ENCODE results near the gene UST.

Gene UST

GRCh38 chr6:149053848-149054558, 307.2 kb downstream of the UST start:
- no peak for DNase-seq

GRCh38 chr6:149054559-149055194, 307.8 kb downstream of the UST start:
- DNase-seq = no peak

DNA sequence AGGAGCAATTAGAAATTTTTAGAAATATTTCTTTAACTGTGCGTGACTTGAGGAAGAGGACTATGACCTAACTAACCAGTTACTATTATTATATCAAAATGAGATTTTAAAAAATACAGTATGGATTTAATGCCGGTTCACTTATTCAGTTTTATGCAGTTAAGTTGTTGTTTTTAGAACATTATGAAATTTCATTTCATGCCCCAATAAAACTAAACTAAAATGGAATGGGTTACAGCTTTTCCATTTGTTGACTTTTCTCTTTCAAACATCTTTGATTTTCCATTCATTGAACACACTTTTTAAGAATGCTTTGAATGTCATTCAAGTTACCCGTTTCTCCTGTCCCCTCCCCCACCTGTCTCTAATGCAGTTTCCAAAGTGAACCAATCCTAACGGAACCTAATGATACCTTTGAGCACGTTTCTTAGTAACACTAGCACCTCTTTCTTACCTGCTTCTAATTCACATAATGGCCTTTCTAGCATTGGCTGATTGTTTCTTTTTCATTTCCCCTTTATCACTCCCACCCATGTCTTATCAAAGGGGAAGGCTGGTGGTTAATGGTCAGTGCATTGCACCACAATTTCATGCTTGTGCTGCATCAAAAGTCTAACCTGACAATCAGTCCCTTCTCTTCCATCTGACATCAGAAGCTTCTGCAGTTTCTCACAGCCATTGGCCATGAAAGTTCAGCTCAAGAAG, 308.5 kb downstream of the UST start:
- DNase-seq = no peak

DNA sequence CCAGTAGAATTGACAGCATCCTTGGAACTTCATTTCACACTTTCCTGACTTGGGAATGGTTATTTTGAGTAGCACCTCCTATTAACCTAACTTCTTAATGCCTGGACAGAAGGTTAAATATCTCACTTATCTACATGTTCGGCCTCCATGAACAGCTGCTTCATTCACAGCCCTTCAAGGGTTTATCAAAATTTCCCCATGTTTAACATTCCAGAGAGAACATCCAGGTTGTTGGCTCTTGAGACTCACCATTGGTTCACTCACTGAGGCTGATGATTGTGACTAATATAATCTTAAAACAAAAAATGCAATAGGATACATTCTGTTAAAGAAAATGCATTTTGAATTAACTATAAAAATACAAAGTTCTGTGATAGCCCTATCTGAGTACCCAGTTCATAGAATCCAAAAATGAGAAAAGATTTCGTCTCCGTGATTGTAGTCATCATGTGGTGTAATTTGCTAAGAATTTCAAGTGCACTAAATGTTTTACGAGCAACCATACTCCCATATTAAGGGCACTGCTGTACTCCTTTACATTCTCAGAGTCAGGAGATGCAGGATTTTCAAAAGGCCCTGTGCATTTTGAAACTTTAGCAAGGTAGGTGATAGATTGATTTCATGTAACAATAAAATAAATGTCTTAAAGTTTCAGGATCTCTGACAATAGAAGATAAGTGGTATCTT, 310.1 kb downstream of the UST start:
- no peak for DNase-seq

DNA sequence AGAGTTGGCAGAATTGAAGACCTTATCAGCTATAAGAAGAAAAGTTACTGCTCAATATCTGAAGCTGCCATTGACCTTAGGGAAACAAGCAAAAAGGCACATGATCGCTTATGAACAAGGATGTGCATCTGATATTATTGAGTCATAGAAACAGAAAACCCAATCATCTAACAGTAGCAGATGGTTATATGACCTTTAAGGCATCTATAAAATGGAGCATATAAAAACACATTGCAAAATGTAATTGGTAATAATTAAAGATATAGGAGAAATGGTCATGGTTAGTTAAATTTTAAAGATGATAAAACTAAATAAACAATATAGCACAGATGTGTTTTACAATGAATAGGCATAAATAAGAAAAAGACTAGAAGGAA, 310.6 kb downstream of the UST start:
- no peak for DNase-seq

DNA sequence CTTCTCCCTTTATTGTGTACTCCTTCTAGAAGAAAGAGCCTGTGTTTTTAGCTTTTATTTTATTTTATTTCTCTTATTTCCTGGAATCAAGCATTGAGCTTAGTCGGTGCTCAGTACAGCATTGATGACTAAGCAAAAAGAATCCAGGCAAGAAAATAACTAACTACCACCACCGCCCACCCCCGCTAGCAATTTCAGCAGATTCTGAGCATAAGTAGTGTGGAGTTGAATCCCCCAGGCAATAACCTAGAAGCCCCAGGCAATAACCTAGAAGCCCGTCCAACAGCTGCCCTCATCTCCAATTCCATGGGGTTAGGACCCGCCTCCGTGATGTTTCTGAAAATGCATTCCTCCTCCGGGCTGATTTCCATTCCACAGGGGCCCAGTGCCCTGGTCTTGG, 312.7 kb downstream of the UST start:
- DNase-seq = no peak

DNA sequence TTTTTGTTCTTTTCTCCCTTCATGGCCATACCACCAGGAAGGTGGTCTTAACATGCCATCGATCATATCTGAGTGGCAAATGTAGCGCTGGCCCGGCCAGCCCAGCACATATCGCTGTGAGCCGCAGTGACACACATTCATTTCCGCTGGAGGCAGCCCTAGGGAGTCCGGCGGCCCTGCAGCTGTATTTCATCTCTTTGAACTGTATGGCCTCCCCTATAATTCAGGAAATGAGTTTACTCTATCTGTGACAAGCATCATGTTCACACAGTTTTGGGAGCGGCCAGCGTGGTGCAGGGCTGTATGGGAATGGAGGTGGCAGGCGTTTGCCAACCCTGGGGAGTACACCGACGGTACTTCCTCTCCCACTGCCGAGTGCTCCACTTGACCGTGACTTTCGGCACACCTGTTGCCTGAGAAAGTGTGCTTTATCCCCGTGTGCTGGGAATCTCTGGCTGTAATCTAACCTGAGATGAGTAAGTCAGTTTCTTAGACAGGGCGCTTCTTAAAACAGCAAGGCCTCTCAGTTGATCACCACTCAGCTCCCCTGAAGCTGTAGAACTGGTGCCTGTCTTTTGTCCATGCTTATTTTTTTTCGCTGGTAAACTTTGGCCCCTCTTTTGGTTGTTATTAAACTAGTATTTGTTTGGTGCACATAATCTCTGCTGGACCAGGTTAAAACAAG, 313.6 kb downstream of the UST start:
- peak; percentile 66 for DNase-seq

DNA sequence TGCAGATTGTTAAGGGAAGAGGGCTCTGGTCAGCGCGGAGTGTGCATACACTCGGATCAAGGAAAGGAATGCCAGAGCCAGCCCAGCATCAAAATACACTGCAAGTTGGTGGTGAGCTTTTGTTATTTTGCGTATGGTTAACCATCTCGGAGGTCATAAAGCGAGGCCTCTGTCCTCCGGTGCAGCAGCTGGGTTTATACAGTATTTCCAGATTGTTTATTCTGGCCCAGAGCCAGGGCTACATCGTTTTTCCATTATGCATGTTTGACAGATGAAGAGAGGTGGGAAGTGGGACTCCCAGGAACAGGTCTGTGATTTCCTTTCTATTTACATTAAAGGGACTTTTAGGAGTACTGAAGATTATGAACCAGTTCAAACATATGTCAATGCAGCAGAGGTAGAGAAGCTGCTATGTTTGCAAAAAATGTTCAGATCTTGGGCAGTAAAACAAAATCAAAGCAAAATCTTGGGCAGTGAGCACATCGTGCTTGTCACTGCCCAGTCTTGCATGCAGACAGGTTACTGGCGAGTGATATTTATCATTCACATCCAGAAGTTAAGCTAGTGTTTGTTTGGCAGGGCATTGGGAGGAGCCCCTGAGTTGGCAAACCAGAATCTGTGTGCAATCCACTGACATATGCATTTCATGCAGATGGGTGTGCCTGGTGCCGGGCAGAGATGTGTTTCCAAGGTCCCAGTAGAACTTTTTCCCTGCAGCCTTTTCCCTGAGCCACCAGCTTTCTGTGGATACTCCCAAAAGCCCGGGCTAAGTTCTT, 314.3 kb downstream of the UST start:
- no peak for DNase-seq

DNA sequence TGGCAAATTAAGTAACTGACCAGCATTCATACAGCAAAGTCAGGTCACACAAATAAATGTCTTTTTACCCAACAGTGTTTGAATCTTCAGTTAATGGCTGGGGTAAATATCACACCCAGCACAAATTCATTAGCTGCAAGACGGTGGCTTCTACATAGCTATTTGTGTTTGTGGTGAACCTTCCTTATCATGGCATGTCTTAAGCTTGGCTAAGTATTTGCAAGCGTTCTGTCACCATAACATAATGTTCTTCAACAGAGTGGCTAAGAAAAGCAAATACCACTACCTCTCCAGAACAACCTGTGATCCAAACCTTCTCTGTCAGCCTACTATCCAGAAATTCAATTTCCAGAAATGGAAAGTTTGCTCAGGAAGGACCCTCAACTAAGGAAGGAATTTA, 315.1 kb downstream of the UST start:
- no peak for DNase-seq

GRCh38 chr6:149062653-149063348, 316.0 kb downstream of the UST start:
- DNase-seq = no peak

- no peak for DNase-seq
Measured at GRCh38 chr6:149063468-149063867, 316.6 kb downstream of the UST start.

DNA sequence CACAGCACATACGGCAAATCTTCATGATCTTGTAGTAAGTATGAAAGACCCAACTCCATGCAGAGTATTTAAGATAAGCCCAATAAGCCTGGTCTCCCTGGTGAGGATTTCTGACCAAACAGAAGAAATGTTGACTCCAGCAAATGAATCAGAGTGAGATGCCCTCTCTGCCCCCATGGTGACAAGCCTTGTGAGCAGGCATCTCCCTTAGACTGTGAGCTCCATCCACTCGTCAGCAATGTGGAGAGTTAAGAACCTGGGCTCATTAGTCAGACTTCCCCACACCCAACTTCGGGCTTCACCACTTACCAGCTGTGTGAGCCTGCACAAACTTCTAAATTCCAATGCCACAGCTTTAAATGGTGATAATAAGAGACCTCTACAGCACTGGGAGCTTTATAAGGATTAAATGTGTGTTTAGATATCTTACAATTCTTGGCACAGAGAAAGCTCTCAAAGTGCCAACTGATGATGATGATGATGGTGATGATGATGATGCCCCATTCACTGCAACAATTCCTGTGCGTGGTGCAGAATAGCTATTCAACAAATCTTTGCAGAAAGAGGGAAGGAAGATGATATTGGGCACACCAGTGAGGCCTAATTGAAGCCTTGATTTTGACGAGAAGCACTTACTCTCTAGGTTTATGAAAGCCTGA, 317.3 kb downstream of the UST start:
- no peak for DNase-seq

DNA sequence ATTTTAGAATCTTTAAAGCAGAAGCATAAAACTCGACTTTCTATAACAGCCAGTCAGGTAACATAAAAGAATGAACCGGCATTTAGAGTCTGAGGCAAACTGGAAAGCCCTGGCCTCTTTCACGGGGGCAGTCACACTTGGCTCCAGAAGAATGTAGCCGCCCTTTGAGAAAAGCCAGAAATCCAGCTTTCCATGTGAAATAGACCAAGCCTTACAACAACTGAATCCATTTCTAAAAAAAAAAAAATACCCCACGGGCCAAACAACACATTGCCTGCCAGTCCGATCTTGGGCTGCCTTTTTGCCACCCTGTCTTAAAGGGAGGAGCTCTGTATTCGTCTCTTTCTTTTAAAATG, 317.8 kb downstream of the UST start:
- no peak for DNase-seq

GRCh38 chr6:149065121-149065520, 318.3 kb downstream of the UST start:
- DNase-seq = no peak

DNA sequence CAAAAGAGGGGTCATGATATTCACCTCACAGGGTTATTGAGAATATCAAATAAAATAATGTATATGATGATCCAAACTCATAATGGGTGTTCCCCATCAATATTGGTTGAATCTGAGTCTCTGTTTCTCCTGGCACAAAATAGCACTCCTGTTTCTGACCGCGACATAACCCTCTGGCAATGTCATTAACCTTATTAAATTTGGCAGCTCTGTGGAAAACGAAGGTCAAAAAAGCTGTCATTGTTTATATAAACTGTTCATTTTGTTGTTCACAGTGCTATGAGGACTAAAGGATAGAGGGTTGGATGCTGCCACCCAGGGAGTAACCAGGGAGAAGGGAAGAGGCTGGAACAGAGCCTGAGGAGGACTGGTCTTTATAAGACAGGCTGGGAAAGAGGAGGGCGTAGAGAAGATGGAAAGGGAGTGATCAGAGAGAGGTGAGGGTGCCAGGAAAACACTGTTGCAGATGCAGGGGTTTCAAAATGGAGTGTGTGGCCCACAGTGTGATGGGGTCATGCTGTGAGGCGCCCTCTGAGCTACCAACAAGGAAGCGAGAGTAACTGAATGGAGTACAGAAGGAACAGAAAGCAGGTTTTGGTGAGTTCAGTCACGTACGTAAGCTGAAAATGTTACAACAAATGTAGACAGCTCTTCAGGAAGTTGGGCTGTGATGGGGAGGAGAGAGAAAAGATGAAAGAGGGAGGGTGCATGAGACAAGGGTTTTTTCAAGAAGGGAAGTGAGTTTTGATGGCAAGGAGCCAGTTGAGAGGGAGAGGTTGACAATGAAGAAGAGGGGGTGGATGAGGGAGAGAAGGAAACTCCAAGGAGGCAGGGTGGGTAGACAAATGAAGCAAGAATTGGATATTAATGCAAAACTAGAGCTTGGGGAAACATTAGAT, 319.1 kb downstream of the UST start:
- peak; percentile 48 for DNase-seq

DNA sequence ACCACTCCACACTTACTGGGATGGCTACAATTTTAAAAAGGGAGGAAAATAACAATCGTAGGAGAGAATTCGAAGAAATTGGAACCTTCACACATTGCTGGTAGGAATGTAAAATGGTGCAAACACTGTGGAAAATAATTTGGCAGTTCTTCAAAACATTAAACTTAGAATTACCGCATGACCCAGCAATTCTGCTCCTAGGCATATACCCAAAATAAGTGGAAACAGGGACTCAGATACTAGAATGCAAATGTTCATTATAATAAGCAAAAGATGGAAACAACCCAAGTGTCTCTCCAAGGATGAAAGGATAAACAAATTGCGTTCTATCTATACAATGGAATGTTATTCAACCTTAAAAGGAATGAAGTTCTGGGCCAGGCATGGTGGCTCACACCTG, 325.2 kb downstream of the UST start:
- no peak for DNase-seq

DNA sequence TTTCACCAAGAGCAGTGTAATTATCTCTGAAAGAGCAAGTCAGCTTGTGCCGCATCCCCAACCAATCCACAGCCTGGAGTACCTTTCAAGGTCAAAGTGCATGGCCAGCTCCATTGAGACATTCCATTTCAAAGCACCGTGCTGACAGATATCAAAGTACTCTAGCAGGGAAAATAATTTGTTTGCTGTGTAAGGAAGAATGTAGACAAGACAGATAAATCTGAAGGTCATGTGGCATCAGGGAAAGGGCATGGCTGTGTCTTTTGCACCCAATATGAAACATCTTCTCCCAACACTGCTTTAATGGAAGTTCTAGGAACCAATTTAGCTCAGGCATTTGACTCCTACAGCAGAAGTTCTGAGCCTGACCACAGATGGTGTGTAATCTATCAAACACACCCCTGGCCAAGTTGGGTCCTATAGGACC, 328.0 kb downstream of the UST start:
- DNase-seq = no peak

DNA sequence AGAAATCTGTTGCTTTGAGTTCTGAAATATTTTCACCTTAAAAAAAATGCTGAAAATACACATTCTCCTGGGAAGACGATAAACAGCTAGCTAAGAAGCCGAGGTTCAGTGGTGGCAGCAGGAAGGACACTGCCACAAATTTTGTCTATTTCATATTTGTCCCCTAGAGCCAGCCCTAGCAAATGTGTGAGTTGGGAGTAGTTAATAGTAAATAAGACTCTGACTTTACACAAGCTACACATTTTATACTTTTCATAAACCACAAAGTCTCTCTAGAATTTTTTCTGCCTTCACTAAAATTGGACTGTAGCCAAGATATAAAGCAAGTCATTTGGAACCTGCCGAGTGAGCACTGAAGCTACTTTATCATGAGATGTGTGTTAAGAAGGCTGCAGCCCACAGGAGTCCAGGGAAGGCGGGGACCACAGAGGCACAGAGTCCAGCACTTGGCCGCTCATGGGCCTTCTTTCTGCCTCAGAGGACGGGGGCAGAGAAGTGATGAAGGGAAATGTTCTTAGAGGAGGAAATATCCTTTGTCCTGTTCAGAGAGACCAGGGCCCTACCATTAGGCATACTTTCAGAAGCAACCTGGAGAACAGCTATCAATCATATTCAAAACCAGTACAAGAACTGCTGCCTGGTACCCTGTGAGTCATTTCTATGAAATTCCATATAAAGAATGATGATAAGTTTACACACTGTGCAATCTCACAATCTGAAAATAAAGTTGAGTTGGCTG, 329.0 kb downstream of the UST start:
- DNase-seq = no peak

DNA sequence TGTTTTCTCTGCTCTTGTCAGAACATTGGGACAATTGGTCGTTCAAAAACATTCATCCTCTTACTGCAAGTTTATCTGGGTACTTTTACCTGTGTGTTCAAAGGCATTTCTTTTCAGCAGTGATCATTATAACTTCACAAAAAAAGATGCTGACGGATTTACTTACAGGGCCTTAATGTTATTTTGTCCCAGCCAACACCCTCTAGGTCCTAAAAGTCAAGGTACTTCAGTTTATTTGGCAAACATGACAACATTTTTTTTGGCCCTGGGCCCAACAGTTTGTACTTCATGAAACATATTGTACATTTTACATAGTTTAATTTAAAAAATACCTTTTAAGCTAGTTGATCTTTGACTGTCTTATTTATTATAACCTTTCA, 329.5 kb downstream of the UST start:
- no peak for DNase-seq

All from GDM1 (cell line).